ENCODE results near the gene METTL24. TPM values are rescaled to one million over a fixed set of nuclear protein-coding genes. Genes with fewer than 3 reads are reported as not detected.

The METTL24 gene
- total RNA-seq, 1 donor from 2014 or later = not detected

- DNase-seq (ENCODE audit: extremely low read depth, low read depth, low spot score) = no peak
Observed at GRCh38 chr6:110211753-110212152, 146.4 kb downstream of the METTL24 start.

- no peak for DNase-seq (ENCODE audit: extremely low read depth, low read depth, low spot score)
Observed at GRCh38 chr6:110207652-110208051, 150.5 kb downstream of the METTL24 start.

- DNase-seq (ENCODE audit: extremely low read depth, low read depth, low spot score) = no peak
Observed at GRCh38 chr6:110201151-110201884, 156.8 kb downstream of the METTL24 start.

GRCh38 chr6:110198561-110198960 is 159.6 kb downstream of the METTL24 start:
- DNase-seq (ENCODE audit: extremely low read depth, low read depth, low spot score) = no peak

GRCh38 chr6:110196874-110197273 is 161.3 kb downstream of the METTL24 start:
- no peak for DNase-seq (ENCODE audit: extremely low read depth, low read depth, low spot score)

GRCh38 chr6:110195639-110196038 is 162.5 kb downstream of the METTL24 start:
- no peak for DNase-seq (ENCODE audit: extremely low read depth, low read depth, low spot score)

Other genes starting within 250 kb of the METTL24 start
- 25.6 and 30.4 TPM in 2 replicates for gene WASF1, start 178.7 kb downstream of the METTL24 start, total RNA-seq
- gene CDC40, start 177.9 kb downstream of the METTL24 start, total RNA-seq = 15.2 and 15.5 TPM in 2 replicates
- 0.53 and 2.0 TPM in 2 replicates for gene DDO, start 57.2 kb upstream of the METTL24 start, total RNA-seq
- not detected in 2 replicates for gene SLC22A16, start 118.3 kb upstream of the METTL24 start, total RNA-seq